GM21576 (cell line): ENCODE measurements around the gene IGSF21.

Experiments
- ATAC-seq: cut with Tn5 transposase; IDR thresholded peaks from one replicate; pipeline ENCODE4 v1.9.1; 2021; ENCODE audit warnings: mild to moderate bottlenecking, moderate library complexity; ENCODE audit not compliant: unreplicated experiment

IGSF21 gene

DNA sequence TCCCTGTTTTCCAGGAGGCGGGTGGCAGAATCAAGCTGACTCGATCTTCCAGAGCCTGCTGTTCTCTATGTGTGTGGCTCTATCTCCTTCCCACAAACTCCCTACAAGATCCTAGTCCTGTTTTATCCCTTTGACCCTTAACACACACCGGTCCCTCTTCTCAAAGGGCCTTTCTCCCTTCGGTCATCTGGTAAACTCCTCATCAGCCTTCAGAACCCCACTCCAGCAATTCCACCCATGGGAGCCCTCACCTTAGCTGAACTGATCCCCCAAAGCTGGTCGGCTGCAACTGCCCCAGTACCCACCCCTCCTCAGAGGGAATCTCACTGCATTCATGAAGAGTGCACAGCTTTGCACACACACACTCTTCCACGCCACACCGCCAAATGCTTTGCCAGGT, 184.9 kb downstream of the IGSF21 start:
- no peak for ATAC-seq

DNA sequence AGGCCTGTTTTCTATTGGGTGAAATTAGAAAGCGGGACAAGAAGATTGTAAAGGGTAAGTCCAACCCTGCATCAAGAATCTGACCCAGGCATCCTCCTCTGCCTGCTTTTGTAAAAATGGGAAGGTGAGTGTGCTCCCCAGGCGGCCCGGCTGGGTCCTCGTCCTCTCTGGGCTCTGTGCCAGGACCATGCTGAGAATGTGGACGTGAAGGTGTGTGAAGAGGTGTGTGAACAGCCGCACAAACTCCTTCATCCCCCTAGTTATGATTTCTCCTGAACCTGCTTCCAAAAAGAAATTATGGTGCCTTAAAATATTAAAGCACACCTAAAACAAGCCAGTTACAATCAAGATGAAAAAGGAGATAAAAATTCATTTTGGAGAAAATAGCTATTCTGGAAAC, 185.7 kb downstream of the IGSF21 start:
- ATAC-seq: no peak

DNA sequence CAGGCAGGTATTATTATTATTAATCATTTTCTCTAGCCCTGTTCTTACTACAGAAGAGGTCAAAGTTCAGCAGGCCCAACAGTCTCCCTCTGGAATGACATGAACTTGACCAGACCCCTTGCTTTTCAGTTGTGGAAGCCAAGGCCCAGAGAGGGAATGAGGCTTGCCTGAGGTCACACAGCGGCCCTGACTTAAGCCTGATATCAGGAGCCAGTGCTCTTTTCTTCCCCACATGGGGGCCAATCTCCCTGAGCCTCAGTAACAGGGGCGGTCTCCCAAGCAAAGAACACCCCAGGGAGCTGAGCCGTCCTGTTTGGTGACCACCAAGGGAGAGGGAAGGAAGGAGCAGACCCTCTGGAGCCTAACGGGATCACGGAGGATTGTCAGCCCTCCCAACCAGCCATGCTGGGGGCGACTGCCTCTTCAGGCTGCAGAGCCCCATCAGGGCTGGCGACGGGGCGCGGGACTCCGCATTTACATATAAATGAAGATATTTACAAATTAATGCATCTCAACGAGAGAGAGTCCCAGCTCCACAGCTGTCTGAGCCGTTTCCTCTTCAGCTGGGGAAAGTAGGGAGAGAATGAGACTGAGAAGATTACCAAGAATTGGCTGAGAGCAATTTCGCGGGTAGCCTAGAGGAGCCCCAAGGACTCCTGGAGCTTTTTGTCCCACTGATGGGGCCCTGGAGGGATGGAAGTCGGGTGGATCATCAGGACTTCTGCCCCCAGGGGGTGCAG, 187.0 kb downstream of the IGSF21 start:
- ATAC-seq: no peak

DNA sequence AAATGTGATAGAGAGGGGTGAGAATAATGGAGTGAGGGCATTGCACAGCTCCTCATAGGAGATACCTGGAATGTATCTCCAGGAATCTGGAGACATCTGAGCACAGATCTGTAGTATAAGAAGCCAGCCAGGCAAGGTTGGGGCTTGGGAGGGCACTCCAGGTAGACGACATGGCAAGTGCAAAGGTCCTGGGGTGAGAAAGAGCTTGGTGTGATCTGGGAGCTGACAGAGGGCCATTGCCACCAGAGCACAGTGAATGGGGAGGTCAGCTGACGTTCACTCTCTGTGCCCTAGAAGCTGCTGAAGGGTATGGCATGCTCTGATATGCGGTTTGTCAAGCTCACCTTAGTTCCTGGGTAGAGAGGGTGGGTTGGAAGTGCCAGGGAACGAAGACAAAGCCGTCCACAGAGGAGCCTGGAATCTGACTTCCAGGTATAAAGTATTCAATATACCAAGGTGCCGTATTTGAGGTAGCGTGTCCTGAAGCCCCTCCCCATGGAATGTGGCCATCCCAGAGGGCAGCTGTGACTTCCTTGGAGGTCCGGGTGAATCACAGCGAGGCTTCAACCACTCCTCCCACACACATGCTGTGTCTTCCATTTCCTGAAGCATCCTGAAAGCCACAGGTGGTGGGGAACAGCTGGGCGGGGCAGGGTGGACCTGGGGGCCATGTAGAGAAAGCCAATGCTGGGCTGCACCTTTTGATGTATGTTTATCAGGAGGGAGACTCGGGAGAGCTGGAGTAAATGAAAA, 190.5 kb downstream of the IGSF21 start:
- no peak for ATAC-seq

DNA sequence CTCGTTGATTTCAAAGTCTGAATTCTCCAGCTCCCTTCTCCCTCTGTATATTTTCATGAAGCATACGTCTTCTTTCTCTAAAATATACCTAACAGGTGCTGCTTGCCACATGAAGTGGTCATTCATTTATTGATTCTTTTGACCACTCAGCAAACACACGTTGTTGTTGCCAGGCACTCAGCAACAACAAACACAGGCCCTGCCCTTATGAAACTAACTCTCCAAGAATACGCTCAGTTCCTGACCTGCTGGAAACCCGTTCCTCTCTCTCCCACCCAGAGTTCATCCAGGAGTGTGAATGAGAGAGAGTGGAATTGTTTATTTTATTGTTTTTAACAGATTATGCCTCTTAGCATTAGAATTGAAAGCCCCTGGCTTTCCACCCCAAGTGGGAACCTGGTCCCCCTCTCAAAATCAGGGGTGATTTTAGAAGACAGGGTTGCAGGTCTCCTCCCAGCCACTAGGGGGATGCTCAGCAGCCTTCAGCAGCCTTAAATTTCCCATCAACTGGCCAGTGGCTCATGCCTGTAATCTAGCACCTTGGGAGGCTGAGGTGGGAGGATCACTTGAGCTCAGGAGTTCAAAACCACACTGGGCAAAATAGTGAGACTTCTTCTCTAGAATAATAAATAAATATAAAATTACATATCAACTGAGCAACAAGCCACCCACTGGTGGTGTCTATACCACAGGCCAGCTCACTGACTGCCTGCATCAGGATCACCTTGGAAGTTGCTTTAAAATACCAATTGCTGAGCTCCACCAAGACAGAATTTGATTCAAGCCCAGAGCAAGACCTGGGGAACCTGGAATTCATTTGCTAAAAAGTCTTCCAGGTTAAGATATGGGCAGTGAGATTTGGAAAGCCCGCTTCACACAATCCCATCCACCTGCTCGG, 192.1 kb downstream of the IGSF21 start:
- no peak for ATAC-seq

DNA sequence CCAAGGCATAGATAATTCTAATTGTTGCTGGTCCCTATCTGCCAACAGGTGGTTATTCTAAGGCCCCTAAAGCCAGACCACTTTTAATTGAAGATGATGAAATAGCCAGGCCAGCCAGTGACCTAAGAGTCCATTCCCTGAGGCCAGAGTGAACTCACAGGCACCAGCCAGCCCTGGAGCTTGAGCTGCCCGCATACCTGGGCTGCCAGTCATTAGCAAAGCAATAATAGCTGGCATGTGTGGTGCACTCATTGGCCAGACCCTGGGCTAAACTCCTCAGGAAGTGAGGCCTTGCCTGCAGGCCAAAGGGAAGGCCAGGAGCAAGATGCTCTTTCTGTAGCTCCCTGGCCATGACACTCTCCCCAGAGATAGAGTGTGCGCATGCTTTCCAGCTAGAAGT, 192.8 kb downstream of the IGSF21 start:
- no peak for ATAC-seq

DNA sequence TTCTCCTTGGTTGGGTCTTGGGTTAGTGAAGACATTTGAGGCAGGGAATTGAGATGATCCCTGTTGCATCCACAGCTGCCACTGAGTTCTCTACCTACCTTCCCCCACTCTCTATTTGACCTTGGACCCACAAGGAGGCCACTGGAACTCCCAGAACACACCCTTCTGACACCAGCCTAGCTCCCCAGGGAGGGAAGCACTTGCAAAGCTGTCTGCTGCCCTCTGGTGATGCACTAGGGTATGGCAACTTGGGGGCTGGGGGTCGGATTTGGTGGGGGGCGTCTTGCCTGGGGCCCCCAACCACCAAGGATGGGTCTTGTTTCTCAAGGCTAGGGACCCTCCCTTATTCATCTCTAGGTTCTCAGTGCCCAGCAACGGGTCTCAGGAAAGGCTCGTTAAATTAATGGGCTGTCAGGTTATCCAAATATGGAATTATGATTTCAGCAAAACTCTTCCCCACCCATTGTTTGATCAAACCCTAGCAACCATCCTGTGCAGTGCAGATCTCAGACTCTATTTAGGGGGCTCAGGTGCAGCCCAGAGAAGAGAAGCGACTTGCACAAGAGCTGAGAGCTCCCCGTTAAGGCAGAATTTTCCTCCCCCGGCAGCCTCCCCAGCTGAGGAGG, 195.3 kb downstream of the IGSF21 start:
- ATAC-seq: no peak

DNA sequence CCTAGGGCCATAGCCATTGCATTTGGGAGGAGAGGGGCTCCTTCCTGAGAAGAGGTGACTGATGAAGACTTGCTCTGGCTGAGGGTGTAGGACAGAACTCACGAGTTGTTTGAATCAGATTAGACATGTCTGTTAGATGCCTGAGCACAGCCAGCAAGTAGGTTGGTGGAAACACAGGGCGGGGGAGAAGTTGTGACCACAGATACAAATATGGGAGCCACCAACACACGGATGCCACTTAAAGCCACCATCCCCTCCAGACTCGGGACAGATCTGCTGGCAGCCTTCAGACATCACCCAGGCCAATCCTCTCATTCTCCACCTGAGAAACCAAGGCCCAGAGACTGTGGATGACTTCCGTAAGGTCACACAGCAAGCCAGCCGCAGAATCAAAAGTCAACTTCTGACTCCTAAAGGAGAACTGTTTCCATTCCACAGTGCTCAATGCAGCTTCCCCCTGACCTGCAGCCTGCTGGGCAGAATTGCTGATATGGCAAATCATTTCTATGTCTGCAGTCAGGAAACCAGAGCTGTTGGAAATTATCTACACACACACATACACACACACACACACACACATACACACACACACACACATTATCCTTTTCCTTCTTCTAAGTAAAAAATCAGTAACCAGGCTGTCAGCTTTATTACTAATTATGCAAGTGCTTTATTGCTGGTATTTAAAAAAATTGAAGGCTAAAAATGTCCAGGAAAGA, 196.7 kb downstream of the IGSF21 start:
- no peak for ATAC-seq

DNA sequence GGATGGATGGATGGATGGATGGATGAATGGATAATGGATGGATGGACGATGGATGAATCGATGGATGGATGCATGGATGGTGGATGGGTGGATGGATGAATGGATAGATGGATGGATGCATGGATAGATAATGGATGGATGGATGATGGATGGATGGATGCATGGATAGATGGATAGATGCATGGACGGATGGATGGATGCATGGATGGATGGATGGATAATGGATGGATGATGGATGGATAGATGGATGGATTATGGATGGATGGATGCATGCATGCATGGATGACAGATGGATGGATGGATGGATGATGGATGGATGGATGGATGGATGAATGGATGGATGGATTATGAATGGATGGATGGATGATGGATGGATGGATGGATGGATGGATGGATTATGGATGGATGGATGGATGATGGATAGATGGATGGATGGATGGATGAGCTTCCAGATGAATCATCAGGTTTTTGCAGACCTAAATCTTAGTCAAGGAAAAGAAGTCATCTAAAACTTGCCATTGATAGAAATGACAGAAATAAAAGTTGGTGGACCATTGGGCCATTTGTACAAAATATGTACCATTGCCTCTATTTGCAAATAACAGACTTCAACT, 197.7 kb downstream of the IGSF21 start:
- ATAC-seq: no peak

DNA sequence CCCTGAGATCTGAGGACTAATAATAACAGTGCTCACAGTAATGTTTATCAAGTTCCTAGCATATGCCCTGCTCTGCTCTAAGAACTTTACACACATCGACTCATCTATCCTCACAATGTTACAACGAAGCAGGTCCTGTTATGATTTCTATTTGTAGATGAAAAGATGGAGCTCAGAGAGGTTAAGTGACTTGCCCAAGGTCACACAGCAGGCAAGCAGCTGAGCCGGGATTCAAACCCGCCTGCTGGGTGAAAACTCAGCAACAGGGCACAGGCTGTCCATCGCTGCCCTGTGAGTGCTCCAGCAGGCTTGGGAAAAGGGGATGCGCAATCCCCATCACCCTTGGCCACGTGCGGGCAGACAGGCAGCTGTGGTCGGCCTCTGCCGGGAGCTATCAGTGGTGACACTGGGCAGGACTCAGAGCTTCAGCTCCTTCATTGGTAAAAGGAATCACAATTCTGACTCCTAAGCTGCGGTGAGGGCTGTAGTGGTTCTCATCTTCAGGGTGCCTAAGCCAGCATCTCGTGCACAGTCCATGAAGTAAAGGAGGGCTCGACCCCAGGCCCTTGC, 199.8 kb downstream of the IGSF21 start:
- no peak for ATAC-seq

DNA sequence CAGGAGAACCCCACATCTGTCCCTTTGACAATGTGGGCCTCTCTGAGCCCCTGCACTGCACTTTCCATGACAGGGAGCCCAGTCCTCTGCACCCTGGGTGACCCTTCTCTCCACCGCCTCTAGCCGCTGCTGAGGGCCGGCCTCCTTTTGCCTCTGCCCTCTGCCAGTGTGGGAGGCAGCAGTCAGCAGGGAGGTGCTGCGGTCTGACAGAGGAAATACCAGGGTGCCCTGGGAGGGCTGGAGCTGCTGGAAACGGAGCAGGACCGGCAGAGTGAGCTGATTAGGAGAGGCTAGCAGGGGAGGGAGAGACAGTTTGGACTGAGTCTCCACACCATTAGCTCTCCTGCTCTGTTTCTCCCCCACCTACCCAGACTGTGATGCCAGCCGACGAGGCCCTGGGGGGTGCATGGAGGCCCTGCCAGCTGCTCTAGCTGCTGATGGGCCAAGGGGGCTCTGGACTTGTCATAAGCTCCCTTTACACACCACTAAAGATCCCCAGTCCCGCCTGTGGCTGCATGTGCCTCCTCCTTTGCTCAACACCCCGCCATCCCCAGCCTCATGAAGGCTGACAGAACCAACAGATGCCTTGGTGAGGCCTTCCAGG, 202.1 kb downstream of the IGSF21 start:
- ATAC-seq: no peak

DNA sequence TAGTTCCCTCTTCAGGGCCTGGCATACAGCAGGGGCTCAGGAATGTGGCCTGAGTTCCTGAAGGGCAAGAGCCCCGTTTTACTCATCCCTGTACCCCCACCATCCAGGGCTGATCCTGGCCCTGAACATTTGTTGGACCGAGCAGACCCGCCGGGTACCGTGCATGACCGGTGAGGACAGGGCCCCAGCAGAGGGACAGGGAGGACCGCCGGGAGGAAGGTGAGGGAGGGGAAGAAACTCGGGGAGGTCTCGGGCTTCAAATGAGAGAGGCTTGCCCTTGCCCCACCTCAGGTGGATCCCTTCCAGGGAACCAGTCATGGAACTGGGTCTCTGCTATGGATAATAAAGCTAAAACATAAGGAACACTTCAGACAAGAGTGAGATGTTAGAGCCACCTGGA, 205.4 kb downstream of the IGSF21 start:
- ATAC-seq: no peak

DNA sequence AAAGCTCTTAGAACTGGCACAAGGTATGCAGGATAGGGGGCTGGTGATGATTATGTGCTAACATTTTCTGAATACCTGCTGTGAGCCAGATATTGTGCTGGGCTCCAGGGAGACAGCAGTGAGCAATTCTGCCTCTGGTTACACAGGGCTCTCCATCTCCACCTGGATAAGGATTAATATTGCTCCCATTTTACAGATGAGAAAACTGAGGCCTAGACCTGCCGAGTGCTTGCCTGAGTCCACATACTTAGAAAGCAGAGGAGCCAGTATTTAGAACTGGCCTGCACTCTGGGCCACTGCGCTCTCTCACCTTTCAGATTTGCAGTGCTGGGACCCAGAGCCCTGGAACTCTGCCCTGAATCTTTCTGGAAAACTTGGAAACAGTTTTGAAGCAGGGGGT, 205.9 kb downstream of the IGSF21 start:
- no peak for ATAC-seq

DNA sequence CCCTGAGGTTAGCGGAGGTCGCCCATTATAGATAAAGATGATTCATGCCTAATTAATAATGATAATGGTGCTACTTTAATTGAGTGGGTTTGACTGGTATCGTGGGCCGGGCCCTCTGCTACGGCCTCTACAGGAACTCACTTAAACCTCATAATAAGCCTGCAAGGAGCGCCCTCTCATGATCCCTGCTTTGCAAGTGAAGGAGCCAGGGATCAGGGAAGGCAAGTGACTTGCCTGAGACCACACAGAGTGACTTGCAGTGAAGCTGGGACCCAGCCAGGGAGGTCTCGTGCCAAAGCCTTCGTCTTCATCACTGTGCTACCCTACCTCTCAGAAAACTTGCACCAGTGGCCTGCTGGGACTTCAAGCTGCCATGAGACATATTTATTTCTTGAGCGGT, 206.8 kb downstream of the IGSF21 start:
- ATAC-seq: no peak

DNA sequence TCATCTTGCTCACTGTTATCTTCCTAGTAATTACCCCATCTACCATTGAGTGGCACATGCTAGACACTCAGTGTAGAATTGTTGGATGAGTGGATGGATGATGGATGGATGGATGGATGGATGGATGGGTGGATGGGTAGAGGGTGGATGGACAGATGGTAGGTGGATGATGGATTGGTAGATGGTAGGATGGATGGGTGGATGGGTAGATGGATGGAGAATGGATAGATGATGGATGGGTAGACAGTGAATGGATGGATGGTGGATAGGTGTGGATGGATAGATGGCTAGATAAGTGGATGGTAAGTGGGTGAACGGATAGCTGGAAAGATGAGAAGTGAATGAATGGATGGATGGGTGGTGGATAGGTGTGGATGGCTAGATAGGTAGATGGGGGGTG, 207.9 kb downstream of the IGSF21 start:
- ATAC-seq: no peak

DNA sequence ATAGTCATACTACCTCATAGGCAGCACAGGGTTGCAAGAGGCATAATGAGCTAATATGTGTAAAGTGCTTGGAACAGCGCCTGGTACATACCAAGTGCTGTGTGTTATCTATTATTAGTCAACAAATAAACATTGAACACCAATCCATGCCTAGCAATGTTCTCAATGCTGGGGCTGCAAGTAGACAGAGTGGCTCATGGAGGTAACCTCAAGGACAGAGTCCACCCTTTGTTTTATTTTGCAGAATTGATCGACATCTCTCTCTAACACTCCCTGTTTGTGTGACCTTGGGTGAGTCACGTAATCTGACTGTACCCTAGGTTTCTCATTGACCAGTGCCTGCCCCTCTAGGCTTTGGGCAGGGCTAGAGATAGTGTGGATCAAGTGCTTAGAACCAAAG, 209.2 kb downstream of the IGSF21 start:
- no peak for ATAC-seq

DNA sequence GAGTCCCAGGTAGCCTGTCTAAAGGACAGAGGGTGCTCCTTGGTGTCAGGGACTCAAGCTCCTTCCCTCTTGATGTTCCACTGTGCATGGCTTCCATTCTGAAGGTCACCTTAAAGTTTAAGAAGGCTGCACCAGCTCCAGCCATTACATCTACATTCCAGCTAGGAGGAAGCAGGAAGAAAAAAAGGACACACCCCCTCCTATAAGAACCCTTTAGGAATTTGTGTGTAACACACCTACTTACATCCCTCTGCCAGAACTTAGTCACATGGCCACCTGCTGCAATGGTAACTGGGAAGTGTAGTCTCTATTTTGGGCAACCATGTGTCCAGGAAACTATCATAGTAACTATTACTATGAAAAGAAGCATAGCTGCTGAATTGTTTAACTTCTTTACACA, 211.5 kb downstream of the IGSF21 start:
- no peak for ATAC-seq

DNA sequence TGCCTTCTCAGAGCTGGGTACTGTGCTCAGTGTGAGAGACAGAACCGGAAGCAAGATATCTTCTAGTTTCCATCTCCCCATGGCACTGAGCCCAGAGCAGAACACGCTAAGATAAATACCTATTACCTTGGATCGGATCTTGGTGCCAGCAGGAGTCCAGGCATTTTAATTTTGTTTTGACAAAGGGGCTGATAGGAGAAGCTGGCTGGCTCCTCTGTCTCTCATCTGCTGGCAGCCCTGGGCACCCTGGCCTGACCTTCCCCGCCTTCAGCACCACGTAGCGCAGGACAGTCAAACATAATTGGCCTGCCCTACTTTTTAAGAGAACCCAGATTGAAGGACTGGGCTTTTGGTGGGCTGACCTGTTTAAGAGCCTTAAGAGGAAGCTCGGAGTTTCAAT, 212.5 kb downstream of the IGSF21 start:
- ATAC-seq: no peak

DNA sequence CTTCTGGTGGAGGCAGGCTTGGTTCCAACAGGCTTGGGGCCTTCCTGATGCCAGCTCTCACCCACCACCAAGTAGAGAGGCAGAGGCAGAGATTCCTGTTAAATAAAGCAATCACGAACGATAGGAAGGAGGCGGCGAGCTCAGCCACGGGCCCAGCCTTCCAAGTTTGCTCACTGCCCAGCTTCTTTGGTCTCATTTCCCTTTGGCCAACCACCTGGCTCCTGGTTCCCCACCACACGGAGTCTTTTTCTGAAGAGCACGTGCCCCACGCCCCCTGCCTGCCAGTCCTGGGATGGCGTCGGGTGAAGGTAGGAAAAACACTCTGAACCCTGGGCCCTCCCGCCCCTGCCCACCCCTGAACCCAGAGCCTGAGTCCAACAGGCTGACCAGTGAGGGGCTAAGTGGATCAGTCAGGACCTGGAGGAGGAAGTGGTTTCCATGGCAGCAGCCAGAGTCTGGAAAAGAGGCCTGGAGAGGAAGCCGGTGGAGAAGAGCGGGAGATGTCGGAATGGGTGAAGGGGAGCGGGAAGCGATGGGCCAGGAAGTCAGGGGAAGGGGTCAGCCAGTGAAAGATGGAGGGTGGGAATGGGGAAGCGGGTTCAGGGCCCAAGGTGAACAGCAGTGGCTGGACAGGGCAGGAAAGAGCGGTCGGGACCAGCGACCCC, 214.9 kb downstream of the IGSF21 start:
- no peak for ATAC-seq
